ENCODE results near the gene KDM5B.
A peak's percentile ranks its signal among the peaks of the same experiment; 100 is the strongest.

Gene KDM5B

GRCh38 chr1:202807926-202808757, at the start of gene KDM5B:
TSS of gene KDM5B (minus strand) at chr1:202808421. CDS start at chr1:202808305, 116 bp downstream.
- no peaks in the 10 kb centered on the region for H3K27me3 ChIP-seq (ENCODE audit: control insufficient read depth in 5 of 5, insufficient read depth in 4 of 5, low read length in 5 of 5)
- no peaks in the 10 kb centered on the region for H3K36me3 ChIP-seq (ENCODE audit: control insufficient read depth in 5 of 5, insufficient read depth in 5 of 5, low read length in 5 of 5)
- peak within 1 kb of the TSS; percentile 75 for H3K27ac ChIP-seq (ENCODE audit: low read depth, low read length)
- no peaks in the 10 kb centered on the region for H3K9me3 ChIP-seq (ENCODE audit: control insufficient read depth in 5 of 5, low read length in 5 of 5)
- peak within 1 kb of the TSS; percentile 59 to 98 (median 96) for H3K4me3 ChIP-seq (ENCODE audit: low read depth in 1 of 5, low read length in 5 of 5)
- peak within 1 kb of the TSS in 4 of 5 donors; percentile 83 to 89 (median 86) for H3K9ac ChIP-seq (ENCODE audit: low read length in 5 of 5)
- H3K4me1 ChIP-seq (ENCODE audit: control insufficient read depth in 5 of 5, insufficient read depth in 5 of 5, low read length in 5 of 5): peaks cover 2 to 46% (median 39%) of the 10 kb centered on the region in 5 donors

- Histone ChIP-seq H3K27ac (ENCODE audit: low read depth, low read length) (no peak overlapping the region), H3K36me3 (ENCODE audit: control insufficient read depth in 5 of 5, insufficient read depth in 5 of 5, low read length in 5 of 5) (no peaks in the 10 kb centered on the region), H3K27me3 (ENCODE audit: control insufficient read depth in 5 of 5, insufficient read depth in 4 of 5, low read length in 5 of 5) (no peaks in the 10 kb centered on the region), H3K4me1 (ENCODE audit: control insufficient read depth in 5 of 5, insufficient read depth in 5 of 5, low read length in 5 of 5) (peaks cover 0 to 26% (median 25%) of the 10 kb centered on the region in 5 donors), H3K9ac (ENCODE audit: low read length in 5 of 5) (no peak overlapping the region), H3K9me3 (ENCODE audit: control insufficient read depth in 5 of 5, low read length in 5 of 5) (no peaks in the 10 kb centered on the region), H3K4me3 (ENCODE audit: low read depth in 1 of 5, low read length in 5 of 5) (no peak overlapping the region)
These were observed 49.0 kb upstream of the KDM5B start for GRCh38 chr1:202857136-202857610.

- Histone ChIP-seq H3K4me1 (ENCODE audit: control insufficient read depth in 5 of 5, insufficient read depth in 5 of 5, low read length in 5 of 5) (peaks cover 0 to 19% (median 14%) of the 10 kb centered on the region in 5 donors), H3K27me3 (ENCODE audit: control insufficient read depth in 5 of 5, insufficient read depth in 4 of 5, low read length in 5 of 5) (no peaks in the 10 kb centered on the region), H3K4me3 (ENCODE audit: low read depth in 1 of 5, low read length in 5 of 5) (no peak overlapping the region)
These were observed 47.8 kb upstream of the KDM5B start for GRCh38 chr1:202856014-202856413.

GRCh38 chr1:202854787-202855186, 46.6 kb upstream of the KDM5B start:
- Histone ChIP-seq H3K27ac (ENCODE audit: low read depth, low read length) (no peak overlapping the region), H3K9me3 (ENCODE audit: control insufficient read depth in 5 of 5, low read length in 5 of 5) (no peaks in the 10 kb centered on the region)

More at GRCh38 chr1:202856014-202856413, 47.8 kb upstream of the KDM5B start:
- Histone ChIP-seq H3K27ac (ENCODE audit: low read depth, low read length) (no peak overlapping the region), H3K9ac (ENCODE audit: low read length in 5 of 5) (no peak overlapping the region), H3K9me3 (ENCODE audit: control insufficient read depth in 5 of 5, low read length in 5 of 5) (no peaks in the 10 kb centered on the region), H3K36me3 (ENCODE audit: control insufficient read depth in 5 of 5, insufficient read depth in 5 of 5, low read length in 5 of 5) (no peaks in the 10 kb centered on the region)

GRCh38 chr1:202852163-202852904, 44.1 kb upstream of the KDM5B start:
- Histone ChIP-seq H3K27ac (ENCODE audit: low read depth, low read length) (no peak overlapping the region), H3K4me3 (ENCODE audit: low read depth in 1 of 5, low read length in 5 of 5) (no peak overlapping the region), H3K4me1 (ENCODE audit: control insufficient read depth in 5 of 5, insufficient read depth in 5 of 5, low read length in 5 of 5) (peaks cover 0 to 5% (median 0%) of the 10 kb centered on the region in 5 donors), H3K36me3 (ENCODE audit: control insufficient read depth in 5 of 5, insufficient read depth in 5 of 5, low read length in 5 of 5) (no peaks in the 10 kb centered on the region), H3K9me3 (ENCODE audit: control insufficient read depth in 5 of 5, low read length in 5 of 5) (no peaks in the 10 kb centered on the region), H3K27me3 (ENCODE audit: control insufficient read depth in 5 of 5, insufficient read depth in 4 of 5, low read length in 5 of 5) (no peaks in the 10 kb centered on the region), H3K9ac (ENCODE audit: low read length in 5 of 5) (no peak overlapping the region)

More at GRCh38 chr1:202854787-202855186, 46.6 kb upstream of the KDM5B start:
- Histone ChIP-seq H3K9ac (ENCODE audit: low read length in 5 of 5) (no peak overlapping the region), H3K4me1 (ENCODE audit: control insufficient read depth in 5 of 5, insufficient read depth in 5 of 5, low read length in 5 of 5) (peaks cover 1 to 18% (median 9%) of the 10 kb centered on the region in 5 donors), H3K4me3 (ENCODE audit: low read depth in 1 of 5, low read length in 5 of 5) (no peak overlapping the region), H3K36me3 (ENCODE audit: control insufficient read depth in 5 of 5, insufficient read depth in 5 of 5, low read length in 5 of 5) (no peaks in the 10 kb centered on the region), H3K27me3 (ENCODE audit: control insufficient read depth in 5 of 5, insufficient read depth in 4 of 5, low read length in 5 of 5) (no peaks in the 10 kb centered on the region)

- Histone ChIP-seq H3K4me3 (ENCODE audit: low read depth in 1 of 5, low read length in 5 of 5) (no peak overlapping the region), H3K4me1 (ENCODE audit: control insufficient read depth in 5 of 5, insufficient read depth in 5 of 5, low read length in 5 of 5) (peaks cover 0 to 5% (median 0%) of the 10 kb centered on the region in 5 donors), H3K36me3 (ENCODE audit: control insufficient read depth in 5 of 5, insufficient read depth in 5 of 5, low read length in 5 of 5) (no peaks in the 10 kb centered on the region), H3K9ac (ENCODE audit: low read length in 5 of 5) (no peak overlapping the region), H3K27ac (ENCODE audit: low read depth, low read length) (no peak overlapping the region), H3K9me3 (ENCODE audit: control insufficient read depth in 5 of 5, low read length in 5 of 5) (no peaks in the 10 kb centered on the region), H3K27me3 (ENCODE audit: control insufficient read depth in 5 of 5, insufficient read depth in 4 of 5, low read length in 5 of 5) (no peaks in the 10 kb centered on the region)
These were observed 42.6 kb upstream of the KDM5B start for GRCh38 chr1:202850593-202851362.

- H3K27me3 ChIP-seq (ENCODE audit: control insufficient read depth in 5 of 5, insufficient read depth in 4 of 5, low read length in 5 of 5): peaks cover 0 to 5% (median 0%) of the 10 kb centered on the region in 5 donors
- no peaks in the 10 kb centered on the region for H3K36me3 ChIP-seq (ENCODE audit: control insufficient read depth in 5 of 5, insufficient read depth in 5 of 5, low read length in 5 of 5)
- H3K4me1 ChIP-seq (ENCODE audit: control insufficient read depth in 5 of 5, insufficient read depth in 5 of 5, low read length in 5 of 5): peaks cover 0 to 5% (median 0%) of the 10 kb centered on the region in 5 donors
- H3K9ac ChIP-seq (ENCODE audit: low read length in 5 of 5): no peak overlapping the region
- no peak overlapping the region for H3K27ac ChIP-seq (ENCODE audit: low read depth, low read length)
- H3K4me3 ChIP-seq (ENCODE audit: low read depth in 1 of 5, low read length in 5 of 5): no peak overlapping the region
- H3K9me3 ChIP-seq (ENCODE audit: control insufficient read depth in 5 of 5, low read length in 5 of 5): no peaks in the 10 kb centered on the region
These were observed 39.9 kb upstream of the KDM5B start for GRCh38 chr1:202848191-202848542.

GRCh38 chr1:202844935-202845334, 36.7 kb upstream of the KDM5B start:
- H3K4me1 ChIP-seq (ENCODE audit: control insufficient read depth in 5 of 5, insufficient read depth in 5 of 5, low read length in 5 of 5): no peaks in the 10 kb centered on the region
- H3K27ac ChIP-seq (ENCODE audit: low read depth, low read length): no peak overlapping the region
- no peaks in the 10 kb centered on the region for H3K36me3 ChIP-seq (ENCODE audit: control insufficient read depth in 5 of 5, insufficient read depth in 5 of 5, low read length in 5 of 5)
- H3K9me3 ChIP-seq (ENCODE audit: control insufficient read depth in 5 of 5, low read length in 5 of 5): no peaks in the 10 kb centered on the region
- H3K9ac ChIP-seq (ENCODE audit: low read length in 5 of 5): no peak overlapping the region
- H3K27me3 ChIP-seq (ENCODE audit: control insufficient read depth in 5 of 5, insufficient read depth in 4 of 5, low read length in 5 of 5): peaks cover 0 to 5% (median 0%) of the 10 kb centered on the region in 5 donors
- H3K4me3 ChIP-seq (ENCODE audit: low read depth in 1 of 5, low read length in 5 of 5): no peak overlapping the region

- no peaks in the 10 kb centered on the region for H3K36me3 ChIP-seq (ENCODE audit: control insufficient read depth in 5 of 5, insufficient read depth in 5 of 5, low read length in 5 of 5)
- H3K27ac ChIP-seq (ENCODE audit: low read depth, low read length): no peak overlapping the region
- no peak overlapping the region for H3K9ac ChIP-seq (ENCODE audit: low read length in 5 of 5)
- H3K9me3 ChIP-seq (ENCODE audit: control insufficient read depth in 5 of 5, low read length in 5 of 5): no peaks in the 10 kb centered on the region
- no peaks in the 10 kb centered on the region for H3K4me1 ChIP-seq (ENCODE audit: control insufficient read depth in 5 of 5, insufficient read depth in 5 of 5, low read length in 5 of 5)
- peaks cover 0 to 5% (median 0%) of the 10 kb centered on the region in 5 donors for H3K27me3 ChIP-seq (ENCODE audit: control insufficient read depth in 5 of 5, insufficient read depth in 4 of 5, low read length in 5 of 5)
- no peak overlapping the region for H3K4me3 ChIP-seq (ENCODE audit: low read depth in 1 of 5, low read length in 5 of 5)
These were observed 36.0 kb upstream of the KDM5B start for GRCh38 chr1:202844259-202844658.
